Lung (tissue), 12 donors: Measurements from ENCODE around the gene E2F2. TPM values are rescaled to one million over a fixed set of nuclear protein-coding genes. Genes with fewer than 3 reads are reported as not detected.

Experiments used
- ATAC-seq: fragments of 200-7000 bp; cut with Tn5 transposase; one replicate; pipeline ENCODE4 v1.9.1; 2020; ENCODE audit warnings: moderate number of reproducible peaks; ENCODE audit not compliant: insufficient read depth, low FRiP score
- DNase-seq, 3 donors: peaks; one replicate each; pipeline ENCODE4 v3.0.0-alpha.2; 2013 to 2017
- H3K27ac ChIP-seq, 2 donors: one replicate each; pipeline ENCODE4 v1.5.1; 2013; ENCODE audit warnings: mild to moderate bottlenecking in 2 of 2, moderate library complexity in 2 of 2, control low read depth in 1 of 2, inconsistent platforms in 1 of 2, low read depth in 1 of 2, low read length in 1 of 2
- H3K27me3 ChIP-seq, 3 donors: one replicate each; pipeline ENCODE4 v1.5.1; 2013; ENCODE audit warnings: low read length in 2 of 3; ENCODE audit not compliant: control insufficient read depth in 3 of 3, insufficient read depth in 3 of 3
- H3K36me3 ChIP-seq, 4 donors: one replicate each; pipeline ENCODE4 v1.5.1; 2013; ENCODE audit warnings: low read length in 4 of 4, mild to moderate bottlenecking in 1 of 4, moderate library complexity in 1 of 4; ENCODE audit not compliant: control insufficient read depth in 4 of 4, insufficient read depth in 4 of 4
- H3K4me1 ChIP-seq, 5 donors: one replicate each; pipeline ENCODE4 v1.5.1; 2013; ENCODE audit warnings: low read length in 5 of 5, mild to moderate bottlenecking in 2 of 5, moderate library complexity in 1 of 5; ENCODE audit not compliant: control insufficient read depth in 5 of 5, insufficient read depth in 5 of 5
- H3K4me3 ChIP-seq: one replicate; pipeline ENCODE4 v1.5.1; 2013; ENCODE audit warnings: mild to moderate bottlenecking, control low read depth, moderate library complexity
- H3K9ac ChIP-seq, 2 donors: one replicate each; pipeline ENCODE4 v1.5.1; 2013; ENCODE audit warnings: low read length in 2 of 2, control low read depth in 1 of 2; ENCODE audit not compliant: insufficient read depth in 1 of 2
- H3K9me3 ChIP-seq, 4 donors: one replicate each; pipeline ENCODE4 v1.5.1; 2013; ENCODE audit warnings: low read length in 3 of 4, mild to moderate bottlenecking in 1 of 4, moderate library complexity in 1 of 4; ENCODE audit not compliant: control insufficient read depth in 4 of 4, insufficient read depth in 3 of 4
- WGBS, 2 donors: extraction: QIAGEN DNeasy Blood & Tissue Kit; methylation state at CpG; one replicate each; pipeline ENCODE4 v1.1.7; 2013; 5-methylcytosine and 5-hydroxymethylcytosine counted together
- polyA plus RNA-seq, 2 donors: library from polyadenylated mRNA; stranded (reverse); fragments of 200-250 nt; gene quantifications; one replicate each; pipeline ENCODE4 v1.2.1, GENCODE V29; 2013
- total RNA-seq, 2 donors: library from RNA; depleted of rRNA in 1 of 2; stranded (reverse); fragments of >200 nt in 1 of 2; gene quantifications; one replicate each; pipeline ENCODE4 v1.2.1, GENCODE V29; 2014 to 2021
- TF ChIP-seq, protein P1 (sequence below): IDR thresholded peaks from 2 replicates; pipeline ENCODE4 v1.5.1; 2012; ENCODE audit warnings: mild to moderate bottlenecking; ENCODE audit errors: control extremely low read depth, extremely low read depth
- donor health status: control.
- donor health status: control.
- donor health status: Bipolar disorder and iron deficiency.
- donor health status: healthy.
- donor health status: DM: yes; HTN: yes; CAD: no.

E2F2 gene
- total and polyA plus RNA-seq, 4 donors, result 0.83 to 4.9 (median 1.5) TPM

GRCh38 chr1:23527366-23527765, 3.7 kb downstream of the E2F2 start:
- DNase-seq (no peak), ATAC-seq (no peak)
- TF ChIP-seq, protein P1, sequence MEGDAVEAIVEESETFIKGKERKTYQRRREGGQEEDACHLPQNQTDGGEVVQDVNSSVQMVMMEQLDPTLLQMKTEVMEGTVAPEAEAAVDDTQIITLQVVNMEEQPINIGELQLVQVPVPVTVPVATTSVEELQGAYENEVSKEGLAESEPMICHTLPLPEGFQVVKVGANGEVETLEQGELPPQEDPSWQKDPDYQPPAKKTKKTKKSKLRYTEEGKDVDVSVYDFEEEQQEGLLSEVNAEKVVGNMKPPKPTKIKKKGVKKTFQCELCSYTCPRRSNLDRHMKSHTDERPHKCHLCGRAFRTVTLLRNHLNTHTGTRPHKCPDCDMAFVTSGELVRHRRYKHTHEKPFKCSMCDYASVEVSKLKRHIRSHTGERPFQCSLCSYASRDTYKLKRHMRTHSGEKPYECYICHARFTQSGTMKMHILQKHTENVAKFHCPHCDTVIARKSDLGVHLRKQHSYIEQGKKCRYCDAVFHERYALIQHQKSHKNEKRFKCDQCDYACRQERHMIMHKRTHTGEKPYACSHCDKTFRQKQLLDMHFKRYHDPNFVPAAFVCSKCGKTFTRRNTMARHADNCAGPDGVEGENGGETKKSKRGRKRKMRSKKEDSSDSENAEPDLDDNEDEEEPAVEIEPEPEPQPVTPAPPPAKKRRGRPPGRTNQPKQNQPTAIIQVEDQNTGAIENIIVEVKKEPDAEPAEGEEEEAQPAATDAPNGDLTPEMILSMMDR, result no peak
- Histone ChIP-seq H3K36me3 (no peaks in the 10 kb centered on the region), H3K4me3 (no peak overlapping the region), H3K4me1 (peaks cover 0 to 29% (median 6%) of the 10 kb centered on the region in 5 donors), H3K27ac (no peak overlapping the region), H3K9ac (no peak overlapping the region), H3K9me3 (no peaks in the 10 kb centered on the region), H3K27me3 (no peaks in the 10 kb centered on the region)
- 69 to 82% methylated on average over 7 of the region's 7 CpGs for WGBS, 2 donors

DNA sequence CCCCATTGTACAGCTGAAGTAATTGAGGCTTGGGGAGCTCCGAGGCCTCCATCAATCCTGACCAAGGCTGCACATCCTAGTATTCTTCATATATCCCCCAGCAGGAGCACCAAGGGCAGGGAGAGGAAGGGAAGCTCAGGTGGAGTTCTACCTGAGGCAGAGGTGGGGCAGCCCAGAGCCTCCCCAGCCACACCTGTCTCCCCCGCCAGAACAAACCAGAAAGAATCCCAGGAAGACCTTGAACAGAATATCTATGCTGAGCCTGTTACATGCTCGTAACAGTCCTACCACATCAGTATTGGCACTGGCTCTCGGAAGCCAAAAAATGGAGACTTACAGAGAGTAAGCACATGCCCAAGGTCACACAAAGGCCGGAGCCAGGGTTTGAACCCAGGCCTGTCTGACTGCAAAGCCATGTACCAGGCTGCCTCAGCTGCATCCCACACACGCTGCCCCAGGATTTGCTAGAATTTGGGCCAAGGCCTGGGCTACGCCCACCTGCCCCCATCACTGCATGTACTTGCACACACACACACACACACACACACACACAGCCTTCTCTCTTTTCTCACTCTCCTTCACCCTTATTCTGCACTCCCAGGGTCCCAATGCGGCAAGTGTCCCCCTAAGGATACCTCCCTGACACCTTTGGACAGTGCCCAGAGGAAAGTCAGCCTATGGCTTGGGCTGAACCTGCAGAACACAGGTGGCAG, 4.5 kb downstream of the E2F2 start:
- H3K9me3 ChIP-seq, result no peaks in the 10 kb centered on the region
- H3K36me3 ChIP-seq, result no peaks in the 10 kb centered on the region
- TF ChIP-seq, protein P1, result no peak
- no peak for ATAC-seq
- DNase-seq, result no peak
- H3K4me3 ChIP-seq, result no peak overlapping the region
- H3K27ac ChIP-seq, result no peak overlapping the region
- H3K4me1 ChIP-seq, result peaks cover 0 to 23% (median 6%) of the 10 kb centered on the region in 5 donors
- 96% methylated on average over 7 to 8 of the region's 8 CpGs for WGBS, 2 donors
- H3K9ac ChIP-seq, result no peak overlapping the region
- H3K27me3 ChIP-seq, result no peaks in the 10 kb centered on the region

GRCh38 chr1:23525558-23526250, 5.3 kb downstream of the E2F2 start:
- H3K4me1 ChIP-seq, result peaks cover 0 to 18% (median 6%) of the 10 kb centered on the region in 5 donors
- no peaks in the 10 kb centered on the region for H3K36me3 ChIP-seq
- H3K4me3 ChIP-seq, result no peak overlapping the region
- no peak overlapping the region for H3K27ac ChIP-seq
- no peak for DNase-seq
- H3K27me3 ChIP-seq, result no peaks in the 10 kb centered on the region
- ATAC-seq, result no peak
- TF ChIP-seq, protein P1, result no peak
- no peaks in the 10 kb centered on the region for H3K9me3 ChIP-seq
- WGBS, 2 donors, result 46 to 63% methylated on average over 5 of the region's 5 CpGs
- H3K9ac ChIP-seq, result no peak overlapping the region
